Hepatocyte (in vitro differentiated cells): ENCODE measurements around the gene ITGA8. TPM values are rescaled to one million over a fixed set of nuclear protein-coding genes. Genes with fewer than 3 reads are reported as not detected.
"Not testable (repeated sequence)": the region's sequence is repeated elsewhere in the genome, so short reads cannot be mapped to it uniquely, and the experiment has no call there.

Experiments used
- DNase-seq: peaks from one replicate; pipeline ENCODE4 v3.0.0-alpha.2; 2016; ENCODE audit warnings: low spot score
- H2AFZ ChIP-seq: fragments of 200-600 bp; sonication (generic); 2 replicates; pipeline ENCODE4 v1.6.0; 2016; ENCODE audit warnings: antibody characterized with exemption, mild to moderate bottlenecking
- H3K27ac ChIP-seq: fragments of 200-600 bp; sonication (generic); 2 replicates; pipeline ENCODE4 v1.5.1; 2016; ENCODE audit warnings: mild to moderate bottlenecking
- H3K27me3 ChIP-seq: fragments of 200-600 bp; sonication (generic); 2 replicates; pipeline ENCODE4 v1.6.1; 2016
- H3K36me3 ChIP-seq: fragments of 200-600 bp; sonication (generic); replicated peaks from 2 replicates; pipeline ENCODE4 v1.5.1; 2016; ENCODE audit warnings: low read depth; ENCODE audit not compliant: insufficient read depth
- H3K4me1 ChIP-seq: fragments of 200-600 bp; sonication (generic); 2 replicates; pipeline ENCODE4 v1.5.1; 2016; ENCODE audit warnings: mild to moderate bottlenecking, moderate library complexity; ENCODE audit not compliant: insufficient read depth
- H3K4me2 ChIP-seq: fragments of 200-600 bp; sonication (generic); 2 replicates; pipeline ENCODE4 v1.6.0; 2016
- H3K4me3 ChIP-seq: fragments of 200-600 bp; sonication (generic); 2 replicates; pipeline ENCODE4 v1.5.1; 2016; ENCODE audit warnings: mild to moderate bottlenecking
- H3K79me2 ChIP-seq: fragments of 200-600 bp; sonication (generic); 2 replicates; pipeline ENCODE4 v1.6.0; 2017; ENCODE audit warnings: mild to moderate bottlenecking
- H3K9me2 ChIP-seq: fragments of 200-600 bp; sonication (generic); replicated peaks from 2 replicates; pipeline ENCODE4 v1.6.0; 2017; ENCODE audit warnings: mild to moderate bottlenecking; ENCODE audit not compliant: insufficient read depth
- H3K9me3 ChIP-seq: fragments of 200-600 bp; sonication (generic); 2 replicates; pipeline ENCODE4 v1.5.1; 2016; ENCODE audit warnings: low read depth, mild to moderate bottlenecking
- H4K20me1 ChIP-seq: fragments of 200-600 bp; sonication (generic); 2 replicates; pipeline ENCODE4 v1.6.0; 2016; ENCODE audit warnings: mild to moderate bottlenecking; ENCODE audit not compliant: insufficient read depth, poor library complexity, severe bottlenecking
- CTCF ChIP-seq: fragments of 200-600 bp; sonication (generic); IDR thresholded peaks from 2 replicates; pipeline ENCODE4 v1.5.1; 2016; ENCODE audit warnings: antibody characterized with exemption, mild to moderate bottlenecking; ENCODE audit not compliant: poor library complexity
- EZH2 ChIP-seq: fragments of 200-600 bp; sonication (generic); IDR thresholded peaks from 2 replicates; pipeline ENCODE4 v1.6.1; 2016; ENCODE audit warnings: antibody characterized with exemption, mild to moderate bottlenecking, borderline replicate concordance
- EZH2phosphoT487 ChIP-seq: fragments of 200-600 bp; sonication (generic); IDR thresholded peaks from one replicate; pipeline ENCODE4 v1.6.1; 2018; ENCODE audit warnings: antibody characterized with exemption, mild to moderate bottlenecking, low read depth, moderate library complexity; ENCODE audit not compliant: unreplicated experiment, severe bottlenecking
- WGBS: methylation state at CpG from one replicate; pipeline ENCODE4 v1.1.6; 2016; ENCODE audit warnings: low lambda C conversion rate; ENCODE audit errors: missing lambda C conversion rate; 5-methylcytosine and 5-hydroxymethylcytosine counted together
- polyA plus RNA-seq: library from polyadenylated mRNA; unstranded; fragments of >200 nt; fragmentation: Nextera tagmentation; extraction: Ambion mirVana; gene quantifications from 2 replicates; pipeline ENCODE4 v1.2.1, GENCODE V29; 2016
- total RNA-seq: library from RNA; depleted of rRNA; stranded (reverse); fragments of >200 nt; gene quantifications from 2 replicates; pipeline ENCODE4 v1.2.3, GENCODE V29; 2014

Gene ITGA8
- total and polyA plus RNA-seq, 2 experiments from 2014 or later = 2.9 to 16.8 TPM

- no peaks in the 10 kb centered on the region for H3K4me1 ChIP-seq
- H3K9me2 ChIP-seq = no peaks in the 10 kb centered on the region
- H3K4me3 ChIP-seq = no peak overlapping the region
- 100% methylated on average over 1 of the region's 1 CpG for WGBS
- TF ChIP-seq EZH2phosphoT487 (no peak), CTCF (no peak), EZH2 (no peak)
- H3K9me3 ChIP-seq = no peaks in the 10 kb centered on the region
- H3K4me2 ChIP-seq = no peak overlapping the region
- H4K20me1 ChIP-seq = no peaks in the 10 kb centered on the region
- no peak overlapping the region for H3K27ac ChIP-seq
- no peaks in the 10 kb centered on the region for H3K36me3 ChIP-seq
- H3K27me3 ChIP-seq = no peaks in the 10 kb centered on the region
- H2AFZ ChIP-seq = no peak overlapping the region
- DNase-seq = no peak
- H3K79me2 ChIP-seq = no peaks in the 10 kb centered on the region
Measured at GRCh38 chr10:15563246-15563645, 156.5 kb downstream of the ITGA8 start.

- Histone ChIP-seq H3K79me2 (no peaks in the 10 kb centered on the region), H4K20me1 (no peaks in the 10 kb centered on the region), H3K4me3 (no peak overlapping the region), H3K9me2 (no peaks in the 10 kb centered on the region), H3K4me2 (no peak overlapping the region), H3K36me3 (no peaks in the 10 kb centered on the region), H3K27me3 (no peaks in the 10 kb centered on the region), H3K27ac (no peak overlapping the region), H2AFZ (no peak overlapping the region), H3K9me3 (no peaks in the 10 kb centered on the region), H3K4me1 (no peaks in the 10 kb centered on the region)
- WGBS = 96% methylated on average over 5 of the region's 5 CpGs
- DNase-seq = no peak
- no peak for TF ChIP-seq EZH2phosphoT487
- no peak for TF ChIP-seq CTCF
- TF ChIP-seq EZH2 = no peak
Measured at GRCh38 chr10:15562578-15562977, 157.1 kb downstream of the ITGA8 start.

GRCh38 chr10:15562116-15562515, 157.6 kb downstream of the ITGA8 start:
- Histone ChIP-seq H3K9me2 (no peaks in the 10 kb centered on the region), H3K9me3 (no peaks in the 10 kb centered on the region), H2AFZ (no peak overlapping the region), H3K36me3 (no peaks in the 10 kb centered on the region), H3K4me1 (no peaks in the 10 kb centered on the region), H3K27me3 (no peaks in the 10 kb centered on the region), H4K20me1 (no peaks in the 10 kb centered on the region), H3K27ac (no peak overlapping the region), H3K79me2 (no peaks in the 10 kb centered on the region), H3K4me3 (no peak overlapping the region), H3K4me2 (no peak overlapping the region)
- WGBS = 99% methylated on average over 10 of the region's 10 CpGs
- TF ChIP-seq EZH2 (no peak), CTCF (no peak), EZH2phosphoT487 (no peak)
- DNase-seq = no peak

DNA sequence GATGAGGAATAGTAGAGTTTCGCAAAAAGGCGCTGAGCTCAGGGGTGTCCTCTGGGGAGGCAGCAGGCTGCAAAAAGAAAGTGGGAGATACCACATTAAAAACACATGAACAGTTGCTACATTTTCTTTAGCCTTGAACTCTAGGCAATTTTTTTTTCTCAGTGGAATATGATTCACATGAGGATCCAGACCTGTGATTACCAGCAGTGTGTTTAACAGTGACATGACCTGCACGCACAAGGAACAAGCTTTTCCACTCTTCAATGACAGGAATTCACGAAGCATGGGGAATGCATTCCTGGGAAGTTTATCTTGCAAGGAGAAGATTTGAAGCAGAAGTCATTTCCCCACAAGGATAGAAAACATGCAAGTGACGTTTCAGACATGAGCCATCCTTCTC, 161.6 kb downstream of the ITGA8 start:
- no peak overlapping the region for H3K4me3 ChIP-seq
- H3K27me3 ChIP-seq = no peaks in the 10 kb centered on the region
- no peak overlapping the region for H2AFZ ChIP-seq
- no peaks in the 10 kb centered on the region for H3K4me1 ChIP-seq
- no peaks in the 10 kb centered on the region for H3K79me2 ChIP-seq
- no peaks in the 10 kb centered on the region for H3K9me2 ChIP-seq
- H3K9me3 ChIP-seq = no peaks in the 10 kb centered on the region
- H3K36me3 ChIP-seq = no peaks in the 10 kb centered on the region
- H3K27ac ChIP-seq = no peak overlapping the region
- WGBS = 52% methylated on average over 5 of the region's 5 CpGs
- no peak overlapping the region for H3K4me2 ChIP-seq
- DNase-seq = peak; percentile 34
- H4K20me1 ChIP-seq = no peaks in the 10 kb centered on the region
- no peak for TF ChIP-seq EZH2
- no peak for TF ChIP-seq CTCF
- no peak for TF ChIP-seq EZH2phosphoT487

DNA sequence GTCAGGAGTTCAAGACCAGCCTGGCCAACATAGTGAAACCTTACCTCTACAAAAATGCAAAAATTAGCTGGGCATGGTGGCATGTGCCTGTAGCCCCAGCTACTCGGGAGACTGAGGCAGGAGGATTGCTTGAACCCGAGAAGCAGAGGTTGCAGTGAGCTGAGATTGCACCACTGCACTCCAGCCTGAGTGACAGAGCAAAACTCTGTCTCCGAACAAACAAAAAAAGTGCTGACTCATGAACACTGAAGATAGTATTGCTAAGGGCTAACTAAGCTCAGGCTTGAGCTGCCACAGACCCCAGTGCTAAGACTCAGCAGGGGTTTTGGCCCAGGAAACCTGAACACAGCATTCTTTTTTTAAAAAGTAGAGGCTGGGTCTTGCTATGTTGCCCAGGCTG, 162.6 kb downstream of the ITGA8 start:
- WGBS = 84% methylated on average over 3 of the region's 3 CpGs
- not testable (repeated sequence) for H3K36me3 ChIP-seq

More for the DNA sequence above, 162.6 kb downstream of the ITGA8 start:
- not testable (repeated sequence) for H3K4me3 ChIP-seq, H2AFZ ChIP-seq, DNase-seq, H4K20me1 ChIP-seq, H3K27me3 ChIP-seq, H3K27ac ChIP-seq, H3K9me3 ChIP-seq, H3K79me2 ChIP-seq, H3K4me1 ChIP-seq, H3K9me2 ChIP-seq, H3K4me2 ChIP-seq
